Right ventricle myocardium inferior (tissue), 1 donor: ENCODE data around the gene FBXL7. TPM values are rescaled to one million over a fixed set of nuclear protein-coding genes. Genes with fewer than 3 reads are reported as not detected.
A peak's percentile ranks its signal among the peaks of the same experiment; 100 is the strongest.
"Not testable (repeated sequence)": the region's sequence is repeated elsewhere in the genome, so short reads cannot be mapped to it uniquely, and the experiment has no call there.

ENCODE experiments used
- ATAC-seq: fragments of 200-7000 bp; cut with Tn5 transposase; one replicate; pipeline ENCODE4 v1.9.1; 2020; ENCODE audit warnings: mild to moderate bottlenecking, moderate library complexity
- DNase-seq: peaks from one replicate; pipeline ENCODE4 v3.0.0; 2021; ENCODE audit errors: missing footprints
- intact Hi-C: fragments of 100-400 bp; cut with DNase I; formaldehyde crosslinking; loops from one replicate; pipeline ENCODE4 v1.11.0; 2022
- total RNA-seq: library from RNA; stranded (reverse); fragmentation: NEBNext Ultra II Directional; extraction: Animal tissue kit (Norgen Biotek cat#: 25700); gene quantifications from one replicate; pipeline ENCODE4 v1.2.1, GENCODE V29; 2021
- donor health status: DM: no; HTN: yes; CAD: no; lungs with severe emphysema.

Gene FBXL7
- total RNA-seq, 1 donor from 2014 or later = 17.8 TPM

DNA sequence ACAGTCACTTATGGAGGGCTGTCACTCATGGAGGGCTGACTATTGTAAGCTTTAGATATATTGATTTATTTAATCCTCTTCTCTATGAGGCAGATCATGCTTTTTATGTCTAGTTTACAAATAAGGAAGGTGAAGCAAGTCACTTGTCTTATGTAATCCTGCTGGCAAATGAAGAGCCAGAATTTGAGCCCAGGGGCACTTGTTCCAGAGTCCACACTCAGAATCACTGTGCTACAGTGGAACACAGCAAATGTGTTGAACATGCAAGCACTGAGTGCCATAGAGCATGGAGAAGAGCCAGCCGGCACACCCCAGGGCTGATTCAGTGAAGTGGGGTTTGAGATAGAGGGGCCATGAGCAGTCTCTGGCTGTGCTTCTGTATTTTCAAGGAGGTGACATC lies 353.0 kb downstream of the FBXL7 start:
- ATAC-seq = peak; percentile 30

DNA sequence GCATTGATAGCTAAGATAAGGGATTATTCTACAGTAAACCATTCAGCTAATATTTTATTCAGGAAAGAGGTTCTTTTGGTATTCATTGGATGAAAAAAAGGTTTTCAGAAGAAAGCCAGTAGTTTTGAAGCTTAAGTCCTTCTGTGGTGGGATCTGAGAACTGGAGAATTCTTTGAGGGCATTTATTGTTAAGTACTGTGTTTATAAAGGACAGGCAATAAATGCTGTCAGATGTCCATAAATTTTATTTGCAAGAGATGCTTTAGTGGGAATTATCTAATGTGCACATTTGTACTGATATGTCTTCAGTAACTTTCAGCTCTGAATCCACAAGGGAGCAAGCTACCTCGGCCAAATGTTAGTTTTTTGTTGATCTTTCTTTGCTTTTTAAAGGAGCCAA lies 358.3 kb downstream of the FBXL7 start:
- ATAC-seq = no peak
- intact Hi-C loops = no loop called here
- no peak for DNase-seq

More for the DNA sequence above, 353.0 kb downstream of the FBXL7 start:
- DNase-seq = no peak
- intact Hi-C loops = no loop called here

DNA sequence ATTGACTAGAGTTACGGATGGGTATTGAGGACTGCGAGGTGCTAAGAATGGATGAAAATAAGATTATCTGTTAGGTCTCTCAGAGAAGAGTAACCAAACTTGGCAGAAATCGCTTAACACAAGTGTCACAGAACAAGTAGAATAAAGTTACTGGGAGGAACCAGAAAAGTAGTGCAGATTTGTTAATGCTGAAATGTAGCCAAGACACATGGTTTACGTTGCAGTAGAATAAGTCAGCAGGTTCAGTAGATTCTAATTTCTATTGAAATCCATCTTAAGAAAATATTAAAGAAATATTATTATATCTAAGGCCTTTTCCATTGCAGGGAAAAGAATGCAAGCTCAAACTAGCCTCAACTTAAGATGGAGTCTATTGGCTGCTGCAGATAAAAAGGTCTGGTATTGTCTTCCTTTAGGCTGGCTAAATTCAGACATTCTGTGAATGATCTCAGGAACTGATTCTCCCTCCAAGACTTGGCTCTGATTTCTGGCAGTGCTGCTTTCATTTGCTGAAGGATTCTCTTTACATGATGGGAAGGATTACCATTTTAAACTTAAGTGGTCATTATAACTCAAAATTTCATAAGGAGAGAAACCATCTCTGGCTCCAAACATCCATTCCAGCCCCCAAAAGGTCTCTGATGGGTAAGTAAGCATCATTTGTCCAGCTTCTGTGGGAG lies 364.7 kb downstream of the FBXL7 start:
- intact Hi-C loops = no loop called here
- no peak for ATAC-seq

DNA sequence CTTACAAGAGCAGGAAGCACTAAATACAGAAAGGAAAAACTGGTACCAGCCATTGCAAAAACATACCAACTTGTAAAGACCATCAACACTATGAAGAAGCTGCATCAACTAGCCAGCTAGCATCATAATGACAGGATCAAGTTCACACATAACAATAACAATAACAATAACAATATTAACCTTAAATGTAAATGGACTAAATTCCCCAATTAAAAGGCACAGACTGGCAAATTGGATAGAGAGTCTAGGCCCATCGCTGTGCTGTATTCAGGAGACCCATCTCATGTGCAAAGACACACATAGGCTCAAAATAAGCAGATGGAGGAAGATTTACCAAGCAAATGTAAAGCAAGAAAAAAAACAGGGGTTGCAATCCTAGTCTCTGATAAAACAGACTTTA lies 372.3 kb downstream of the FBXL7 start:
- intact Hi-C loops, ATAC-seq, DNase-seq: not testable (repeated sequence)

More for the DNA sequence above, 364.7 kb downstream of the FBXL7 start:
- DNase-seq = no peak

DNA sequence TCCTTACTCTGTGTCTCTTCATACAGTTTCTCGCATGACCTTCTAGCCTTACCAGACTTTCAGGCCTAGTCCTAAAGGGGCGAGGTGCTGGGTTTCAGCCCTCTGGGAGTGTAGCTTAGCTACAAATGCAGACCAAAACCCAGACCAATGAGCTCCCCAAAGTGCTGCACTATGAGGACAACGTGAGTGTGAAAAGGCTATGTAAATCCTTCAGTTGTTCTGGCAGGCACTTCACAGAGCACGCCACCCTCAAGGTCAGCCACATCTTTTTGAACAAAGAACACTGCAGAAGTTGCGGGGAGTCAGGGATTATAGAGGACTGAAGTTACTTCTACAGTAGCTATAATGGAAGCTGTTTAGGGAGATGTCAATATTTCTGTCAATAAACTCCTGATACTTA lies 377.9 kb downstream of the FBXL7 start:
- DNase-seq (no peak), ATAC-seq (no peak)
- intact Hi-C loops = no loop called here

DNA sequence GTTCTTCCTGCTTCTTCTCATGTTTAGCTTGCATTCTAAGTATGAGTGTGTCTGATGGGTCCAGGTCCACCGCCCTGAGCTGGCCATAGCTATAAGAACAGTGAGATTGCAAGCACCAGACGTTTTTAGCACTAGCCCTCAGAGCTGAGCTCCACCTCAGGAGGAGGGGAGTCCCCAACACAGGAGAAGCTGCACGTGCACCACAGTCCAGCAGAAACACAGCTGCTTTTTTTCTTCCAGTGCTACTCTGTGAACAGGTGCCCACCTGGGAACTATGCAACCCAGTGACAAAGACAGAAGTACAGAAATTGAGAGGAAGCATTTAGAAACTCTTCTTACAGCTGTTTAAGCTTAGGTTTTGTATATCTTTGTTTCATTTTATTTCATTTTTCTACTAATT lies 380.2 kb downstream of the FBXL7 start:
- intact Hi-C loops = no loop called here
- DNase-seq = no peak
- no peak for ATAC-seq

DNA sequence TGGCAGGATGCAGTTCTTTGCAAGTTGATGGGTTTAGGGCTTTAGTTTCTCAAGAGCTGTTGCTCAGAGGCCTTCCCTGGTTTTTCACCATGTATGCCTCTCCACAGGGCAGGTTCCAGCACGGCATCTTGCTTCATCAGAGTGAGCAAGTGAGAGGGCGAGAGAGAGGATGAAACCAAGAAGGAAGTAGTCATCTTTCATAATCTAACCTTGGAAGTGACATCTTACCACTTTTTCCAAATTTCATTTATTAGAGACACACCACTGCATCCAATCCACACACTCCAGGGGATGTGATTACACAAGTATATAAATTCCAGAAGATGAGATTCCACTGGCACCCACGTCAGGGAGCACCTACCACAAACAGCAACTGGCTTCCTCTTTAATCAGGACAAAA lies 385.2 kb downstream of the FBXL7 start:
- ATAC-seq (no peak), DNase-seq (no peak)
- intact Hi-C loops = no loop called here

DNA sequence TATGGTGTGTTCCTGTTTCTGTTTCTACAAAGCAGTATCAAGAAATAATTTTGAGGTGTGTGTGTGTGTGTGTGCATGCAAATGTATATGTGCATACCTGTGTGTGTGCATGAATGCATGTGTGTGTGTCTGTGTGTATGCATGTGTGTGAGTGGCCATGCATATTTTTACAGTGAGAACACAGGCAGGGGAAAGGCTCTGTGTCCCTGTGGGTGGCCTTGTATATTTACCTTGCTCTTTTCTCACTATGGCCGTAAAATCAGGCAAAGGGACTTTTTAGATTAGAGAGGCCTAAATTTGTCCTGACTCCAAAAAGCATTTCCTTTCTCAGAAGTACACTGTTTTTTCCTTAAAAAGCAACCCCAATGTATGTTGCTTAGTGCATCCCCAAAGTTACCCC lies 386.2 kb downstream of the FBXL7 start:
- ATAC-seq (no peak), DNase-seq (no peak)
- intact Hi-C loops = no loop called here

DNA sequence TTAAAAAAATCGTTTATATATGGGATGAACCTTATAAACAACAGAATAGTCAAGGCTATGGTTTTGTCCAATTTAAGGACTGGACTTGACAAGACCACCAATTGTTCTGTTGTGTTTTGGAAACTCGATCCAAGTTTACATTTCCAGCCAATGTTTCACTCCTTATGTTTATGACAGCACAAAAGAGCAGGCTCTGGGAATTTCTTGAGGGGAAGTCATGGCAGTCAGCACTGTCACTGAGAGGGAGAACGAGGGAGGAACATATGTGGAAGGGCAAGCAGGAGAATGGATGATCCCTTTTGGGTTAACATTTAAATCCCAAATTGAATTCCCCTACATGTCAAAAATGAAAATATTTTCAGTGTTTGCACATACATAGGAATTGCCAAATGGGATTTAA lies 387.1 kb downstream of the FBXL7 start:
- intact Hi-C loops = no loop called here

DNA sequence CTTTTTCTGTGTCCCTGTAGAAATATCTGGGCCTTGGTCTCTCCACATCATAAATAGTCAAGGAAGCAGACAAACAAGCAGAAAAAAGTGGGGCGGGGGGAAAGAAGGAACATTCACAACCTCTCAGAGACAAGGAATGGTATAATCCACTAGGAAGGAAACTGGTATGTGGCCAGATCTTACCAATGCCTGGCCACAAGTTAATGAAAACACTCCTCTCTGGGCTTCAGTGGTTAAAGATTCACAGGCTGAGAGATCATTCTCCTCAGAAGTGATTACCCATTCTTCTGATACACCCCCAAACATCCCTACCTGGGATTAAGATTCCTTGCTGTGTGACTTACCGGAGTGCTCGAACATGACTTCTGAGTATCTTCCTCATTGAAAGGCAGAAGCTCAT lies 389.0 kb downstream of the FBXL7 start:
- ATAC-seq (no peak), DNase-seq (no peak)
- intact Hi-C loops = no loop called here

More for the DNA sequence above, 387.1 kb downstream of the FBXL7 start:
- ATAC-seq (no peak), DNase-seq (no peak)

DNA sequence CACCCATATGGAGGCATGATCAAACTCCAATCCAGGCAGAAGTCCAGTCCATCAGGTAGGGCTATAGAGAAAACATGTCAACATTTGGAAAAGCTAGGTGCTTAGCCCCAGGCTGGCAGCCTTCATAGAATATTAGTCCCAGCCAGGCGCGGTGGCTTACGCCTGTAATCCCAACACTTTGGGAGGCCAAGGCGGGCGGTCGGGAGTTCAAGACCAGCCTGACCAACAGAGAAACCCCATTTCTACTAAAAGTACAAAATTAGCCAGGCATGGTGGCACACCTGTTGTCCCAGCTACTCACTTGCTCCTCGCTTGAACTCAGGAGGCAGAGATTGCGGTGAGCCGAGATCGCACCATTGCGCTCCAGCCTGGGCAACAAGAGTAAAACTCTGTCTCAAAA lies 393.9 kb downstream of the FBXL7 start:
- no peak for ATAC-seq
- intact Hi-C loops = no loop called here
- DNase-seq = no peak

DNA sequence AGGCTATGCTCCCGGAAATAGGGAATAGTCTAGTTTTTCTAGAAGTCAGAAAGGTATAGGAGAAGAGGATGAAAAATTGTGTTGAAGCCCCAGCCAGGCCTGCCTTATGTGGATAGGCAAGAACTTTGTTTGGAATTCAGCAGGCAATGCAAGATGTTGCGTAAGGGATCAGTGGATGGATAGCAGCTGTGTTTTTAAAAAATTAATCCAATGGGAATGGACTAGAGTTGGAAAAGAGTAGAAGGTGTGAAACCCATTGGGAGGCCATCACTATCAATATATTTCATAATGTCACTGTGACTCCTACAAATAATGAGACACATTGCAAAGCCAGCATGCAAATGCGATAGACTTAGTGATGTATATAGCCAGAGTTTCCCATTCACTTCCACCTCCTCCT lies 397.7 kb downstream of the FBXL7 start:
- intact Hi-C loops = no loop called here
- ATAC-seq (peak; percentile 84), DNase-seq (no peak)

DNA sequence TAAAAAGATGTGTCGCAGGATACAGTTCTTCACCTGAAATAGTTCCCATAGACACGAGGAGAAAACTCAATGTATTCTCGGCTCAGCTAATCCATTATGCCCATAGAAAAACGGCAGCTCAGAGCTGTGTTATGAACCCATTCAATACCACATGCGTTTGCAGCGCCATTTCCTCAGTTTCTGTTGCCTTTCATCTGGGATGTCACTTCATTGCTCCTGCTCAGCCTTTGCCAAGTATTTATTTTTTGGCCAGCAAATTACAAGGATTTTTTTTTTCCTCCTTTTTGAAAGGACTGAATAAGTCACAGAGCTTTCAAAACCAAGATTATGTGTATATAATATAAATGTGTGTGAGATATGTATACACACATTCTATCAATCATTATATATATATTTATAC lies 398.7 kb downstream of the FBXL7 start:
- intact Hi-C loops = no loop called here
- DNase-seq (no peak), ATAC-seq (no peak)

DNA sequence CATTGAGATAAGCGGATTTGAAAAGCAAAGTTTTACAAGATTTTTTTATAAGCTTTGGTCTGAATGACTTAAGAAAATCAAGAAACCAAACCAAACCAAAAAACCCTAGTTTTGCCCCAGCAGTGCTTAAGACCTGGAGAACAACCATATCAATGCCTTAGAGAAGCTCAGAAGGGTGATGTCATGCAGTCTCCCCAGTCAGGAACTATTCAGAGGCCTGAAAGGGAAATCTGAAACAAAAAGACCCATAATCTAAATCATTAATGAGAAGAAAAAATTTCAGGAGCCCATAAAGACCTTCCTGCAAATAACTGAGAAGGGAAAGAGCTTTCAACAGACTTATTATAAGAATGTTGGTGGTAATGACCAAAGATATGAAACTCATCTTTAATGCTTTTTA lies 399.5 kb downstream of the FBXL7 start:
- intact Hi-C loops = no loop called here
- no peak for DNase-seq
- ATAC-seq = no peak

DNA sequence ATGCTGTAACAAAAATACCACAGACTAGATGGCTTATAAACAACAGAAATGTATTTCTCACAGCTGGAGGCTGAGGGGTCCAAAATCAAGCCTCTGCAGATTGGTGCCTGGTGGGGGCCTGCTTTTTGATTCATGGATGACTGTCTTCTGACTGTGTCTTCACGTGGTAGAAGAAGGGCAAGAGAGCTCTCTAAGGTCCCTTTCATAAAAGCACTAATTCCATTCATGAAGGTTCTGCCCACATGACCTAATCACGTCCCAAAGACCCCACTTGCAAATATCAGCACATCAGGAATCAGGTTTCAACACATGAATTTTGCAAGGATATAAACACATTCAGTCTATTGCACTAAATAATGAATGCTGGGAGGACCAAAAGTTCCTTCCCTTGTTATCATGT lies 401.2 kb downstream of the FBXL7 start:
- intact Hi-C loops = no loop called here
- ATAC-seq (no peak), DNase-seq (no peak)

DNA sequence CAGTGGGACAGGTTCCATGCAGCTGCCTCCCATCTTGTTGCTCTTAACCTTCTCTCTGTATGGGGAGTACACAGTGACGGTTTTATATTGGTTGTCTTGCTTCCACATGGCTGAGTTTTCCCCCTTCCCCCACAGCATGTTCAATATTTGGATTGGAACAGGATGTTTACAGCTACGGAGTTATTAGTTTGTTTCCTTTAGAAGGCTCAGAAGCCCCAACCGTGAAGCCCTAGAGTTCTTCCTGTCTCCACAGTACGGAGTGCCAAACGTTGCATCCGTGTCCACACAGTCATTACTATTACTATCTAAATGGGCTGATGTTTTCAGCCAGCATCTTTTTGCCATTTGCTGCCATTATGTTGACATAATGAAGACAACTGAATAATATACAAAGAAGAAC lies 402.1 kb downstream of the FBXL7 start:
- DNase-seq (no peak), ATAC-seq (no peak)
- intact Hi-C loops = no loop called here

DNA sequence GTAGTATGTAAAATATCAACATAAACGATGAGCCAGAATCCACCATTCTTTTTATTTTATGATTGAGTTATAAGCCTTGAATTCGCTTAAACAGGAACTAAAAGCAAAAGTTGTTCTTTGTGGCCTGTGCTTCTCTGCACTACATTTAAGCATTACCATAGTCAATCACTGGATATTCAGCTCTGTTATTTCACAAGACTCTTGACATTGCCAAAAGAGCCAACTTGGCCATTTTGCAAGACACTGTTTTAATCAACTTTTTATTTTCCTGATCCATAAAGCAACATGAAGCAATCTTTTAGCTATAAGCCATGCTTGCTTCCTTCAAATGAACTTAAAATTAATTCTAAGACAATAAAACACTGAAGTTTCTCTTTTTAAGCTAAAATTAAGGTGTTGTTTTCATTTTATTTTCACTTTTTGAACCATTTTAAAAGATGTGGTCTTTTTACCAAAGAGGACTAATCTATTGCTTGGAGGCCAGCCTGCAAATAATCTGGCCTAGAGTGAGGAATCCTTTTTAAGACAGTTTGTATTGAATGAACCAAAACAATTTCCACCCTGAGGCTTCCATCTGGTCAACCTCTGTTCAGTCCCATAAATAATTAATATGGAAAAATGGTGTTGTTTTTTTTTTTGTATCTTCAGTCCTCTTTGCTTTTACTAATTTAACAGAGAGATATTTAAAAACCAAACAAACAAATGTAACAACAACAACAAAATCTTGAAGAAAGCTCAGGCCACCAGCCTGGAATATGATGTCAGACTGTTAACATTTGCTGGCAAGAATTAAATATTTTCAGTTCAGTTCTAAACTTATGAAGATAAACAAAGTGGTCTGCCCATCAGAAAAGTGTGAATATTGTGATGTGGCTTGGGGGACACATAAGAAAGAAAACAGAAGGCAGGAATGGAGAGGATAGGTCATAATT lies 405.2 kb downstream of the FBXL7 start:
- DNase-seq (no peak), ATAC-seq (peak; percentile 74)
- intact Hi-C loops = no loop called here

DNA sequence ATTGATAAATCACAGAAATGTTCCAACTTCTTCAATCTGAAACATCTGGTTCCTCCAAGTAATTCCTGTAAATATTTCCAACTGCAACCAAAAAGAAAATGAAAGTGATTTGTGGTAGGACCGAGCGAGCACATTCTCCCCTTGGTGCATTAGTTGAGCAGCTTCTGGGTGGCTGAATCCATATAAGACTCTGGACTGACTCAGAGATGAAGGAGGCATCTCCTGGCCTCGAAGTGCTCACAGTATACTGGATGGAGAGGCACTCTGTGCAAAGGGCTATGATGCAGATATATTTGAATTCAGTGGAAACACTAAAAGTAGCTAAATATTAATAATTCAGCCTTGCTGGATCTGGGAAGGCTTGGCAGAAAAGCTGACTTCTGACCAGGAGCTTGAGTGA lies 414.7 kb downstream of the FBXL7 start:
- DNase-seq (no peak), ATAC-seq (peak; percentile 76)
- intact Hi-C loops = no loop called here

DNA sequence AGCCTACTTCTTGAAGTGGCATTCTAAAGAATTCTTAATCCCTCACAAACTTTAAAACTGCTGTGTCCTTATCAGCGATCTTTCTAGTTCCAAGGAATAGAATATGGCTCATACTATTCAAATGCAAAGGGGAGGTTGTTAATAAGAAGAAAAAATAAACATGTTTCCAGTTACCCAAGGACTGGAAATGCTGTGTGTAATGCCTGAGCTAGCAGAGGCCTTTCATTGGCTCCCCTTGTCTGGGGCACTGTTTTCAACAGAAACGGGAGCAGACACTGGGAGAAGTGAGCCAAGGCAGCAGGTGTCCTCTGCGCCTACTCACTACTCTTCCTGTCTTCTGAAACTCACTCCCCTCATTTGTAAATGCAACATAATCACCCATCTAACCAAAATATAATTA lies 426.6 kb downstream of the FBXL7 start:
- no peak for ATAC-seq
- intact Hi-C loops = no loop called here
- DNase-seq = no peak

DNA sequence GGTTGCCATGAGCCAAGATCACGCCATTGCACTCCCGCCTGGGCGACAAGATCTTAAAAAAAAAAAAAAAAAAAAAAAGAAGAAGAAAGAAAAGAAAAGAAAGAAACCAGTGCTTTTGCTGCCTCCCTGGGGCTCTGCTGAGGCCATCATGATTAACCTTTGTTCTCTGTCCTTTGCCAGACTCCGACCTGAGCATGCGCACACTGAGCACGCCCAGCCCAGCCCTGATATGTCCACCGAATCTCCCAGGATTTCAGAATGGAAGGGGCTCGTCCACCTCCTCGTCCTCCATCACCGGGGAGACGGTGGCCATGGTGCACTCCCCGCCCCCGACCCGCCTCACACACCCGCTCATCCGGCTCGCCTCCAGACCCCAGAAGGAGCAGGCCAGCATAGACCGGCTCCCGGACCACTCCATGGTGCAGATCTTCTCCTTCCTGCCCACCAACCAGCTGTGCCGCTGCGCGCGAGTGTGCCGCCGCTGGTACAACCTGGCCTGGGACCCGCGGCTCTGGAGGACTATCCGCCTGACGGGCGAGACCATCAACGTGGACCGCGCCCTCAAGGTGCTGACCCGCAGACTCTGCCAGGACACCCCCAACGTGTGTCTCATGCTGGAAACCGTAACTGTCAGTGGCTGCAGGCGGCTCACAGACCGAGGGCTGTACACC lies 427.9 kb downstream of the FBXL7 start:
- peak; percentile 65 for DNase-seq
- no peak for ATAC-seq

More for the DNA sequence above, 427.9 kb downstream of the FBXL7 start:
- intact Hi-C loops = no loop called here
